Stomach (tissue), 19 donors: ENCODE data around the gene ARHGAP10. TPM values are rescaled to one million over a fixed set of nuclear protein-coding genes. Genes with fewer than 3 reads are reported as not detected.

Experiments used
- DNase-seq, 2 donors: peaks; one replicate each; pipeline versions ENCODE4 v3.0.0 to v3.0.0-alpha.2; 2013 to 2019
- H3K27ac ChIP-seq, 5 donors: fragments of 200-600 bp in 4 of 5; sonication (generic) in 4 of 5; one replicate each; pipeline ENCODE4 v1.5.1; 2013 to 2019; ENCODE audit warnings: mild to moderate bottlenecking in 1 of 5, moderate library complexity in 1 of 5
- H3K27me3 ChIP-seq, 3 donors: fragments of 200-600 bp; sonication (generic); one replicate each; pipeline ENCODE4 v1.5.1; 2017 to 2019; ENCODE audit warnings: mixed run types in 1 of 3
- H3K36me3 ChIP-seq, 4 donors: fragments of 200-600 bp; sonication (generic); 1 replicate in 3 of 4; 2 replicates in 1 of 4; pipeline ENCODE4 v1.5.1; 2016 to 2019
- H3K4me1 ChIP-seq, 4 donors: fragments of 200-600 bp; sonication (generic); one replicate each; pipeline ENCODE4 v1.5.1; 2016 to 2019
- H3K4me3 ChIP-seq, 4 donors: fragments of 200-600 bp; sonication (generic) in 3 of 4; one replicate each; pipeline ENCODE4 v1.5.1; 2016 to 2019; ENCODE audit warnings: mild to moderate bottlenecking in 1 of 4
- H3K9me3 ChIP-seq, 4 donors: fragments of 200-600 bp; sonication (generic); one replicate each; pipeline ENCODE4 v1.5.1; 2016 to 2019
- CTCF ChIP-seq, 7 experiments: fragments of 450-650 bp in 4 of 7; fragments of 200-600 bp in 3 of 7; sonication (generic) in 3 of 7; IDR thresholded peaks; one replicate each; pipeline ENCODE4 v1.5.1; 2016 to 2019; ENCODE audit warnings: antibody characterized with exemption in 7 of 7, control low read depth in 2 of 7, mild to moderate bottlenecking in 1 of 7
- EP300 ChIP-seq: sonication (generic); formaldehyde crosslinking; IDR thresholded peaks from one replicate; pipeline ENCODE4 v1.6.1; 2017; ENCODE audit warnings: antibody characterized with exemption
- POLR2A ChIP-seq, 4 donors: fragments of 450-650 bp; IDR thresholded peaks; one replicate each; pipeline ENCODE4 v1.6.1; 2016; ENCODE audit warnings: antibody characterized with exemption in 4 of 4, control low read depth in 2 of 4, mild to moderate bottlenecking in 1 of 4, moderate library complexity in 1 of 4
- POLR2AphosphoS5 ChIP-seq, 3 donors: sonication (generic); formaldehyde crosslinking; IDR thresholded peaks; one replicate each; pipeline ENCODE4 v1.6.1; 2016; ENCODE audit warnings: antibody characterized with exemption in 3 of 3
- WGBS, 5 donors: extraction: QIAGEN DNeasy Blood & Tissue Kit in 3 of 5; methylation state at CpG; one replicate each; pipeline versions ENCODE4 v1.1.5 to v1.1.7; 2013 to 2018; 5-methylcytosine and 5-hydroxymethylcytosine counted together
- intact Hi-C: fragments of 100-400 bp; cut with DNase I; formaldehyde crosslinking; loops from one replicate; pipeline ENCODE4 v1.15.1; 2023; ENCODE audit warnings: low total_unique reads
- long read RNA-seq, 10 donors: transcript quantifications; one replicate each; lab custom pipeline, GENCODE V29; 2026
- polyA plus RNA-seq, 3 donors: library from polyadenylated mRNA; stranded (reverse); fragments of 200-250 nt; gene quantifications; one replicate each; pipeline ENCODE4 v1.2.3, GENCODE V29; 2013
- total RNA-seq, 5 donors: library from RNA; depleted of rRNA; stranded (reverse); fragments of >200 nt; gene quantifications; one replicate each; pipeline versions ENCODE4 v1.1.0 to v1.2.3, GENCODE V29; 2014 to 2016
- donor health status: healthy with polysubstance abuse.
- donor health status: Bipolar disorder and iron deficiency.
- donor health status: healthy.

The ARHGAP10 gene, protein sequence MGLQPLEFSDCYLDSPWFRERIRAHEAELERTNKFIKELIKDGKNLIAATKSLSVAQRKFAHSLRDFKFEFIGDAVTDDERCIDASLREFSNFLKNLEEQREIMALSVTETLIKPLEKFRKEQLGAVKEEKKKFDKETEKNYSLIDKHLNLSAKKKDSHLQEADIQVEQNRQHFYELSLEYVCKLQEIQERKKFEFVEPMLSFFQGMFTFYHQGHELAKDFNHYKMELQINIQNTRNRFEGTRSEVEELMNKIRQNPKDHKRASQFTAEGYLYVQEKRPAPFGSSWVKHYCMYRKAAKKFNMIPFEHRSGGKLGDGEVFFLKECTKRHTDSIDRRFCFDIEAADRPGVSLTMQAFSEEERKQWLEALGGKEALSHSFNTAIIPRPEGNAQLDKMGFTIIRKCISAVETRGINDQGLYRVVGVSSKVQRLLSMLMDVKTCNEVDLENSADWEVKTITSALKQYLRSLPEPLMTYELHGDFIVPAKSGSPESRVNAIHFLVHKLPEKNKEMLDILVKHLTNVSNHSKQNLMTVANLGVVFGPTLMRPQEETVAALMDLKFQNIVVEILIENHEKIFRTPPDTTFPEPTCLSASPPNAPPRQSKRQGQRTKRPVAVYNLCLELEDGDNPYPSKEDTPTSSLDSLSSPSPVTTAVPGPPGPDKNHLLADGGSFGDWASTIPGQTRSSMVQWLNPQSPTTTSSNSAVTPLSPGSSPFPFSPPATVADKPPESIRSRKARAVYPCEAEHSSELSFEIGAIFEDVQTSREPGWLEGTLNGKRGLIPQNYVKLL
- total RNA-seq (100 to 1,000 TPM in 1 of 5 donors, 10 to 100 TPM in 4; 36.1 to 117 (median 51.9) TPM), polyA plus RNA-seq (10 to 100 TPM; 18.1 to 27.2 (median 22.0) TPM)
- long read RNA-seq, donor 1, partial matches to known transcripts = 0 of 1 reads
- long read RNA-seq, donor 1, other reads (novel, unspliced or antisense) = 0 of 1 reads
- long read RNA-seq, donor 2, partial matches to known transcripts = 0 of 3 reads
- long read RNA-seq, donor 2, other reads (novel, unspliced or antisense) = 0 of 3 reads
- long read RNA-seq, donor 3, partial matches to known transcripts = 9 of 12 reads
- long read RNA-seq, donor 3, other reads (novel, unspliced or antisense) = 0 of 12 reads
- long read RNA-seq, donor 4 = 0 reads
- long read RNA-seq, donor 5, partial matches to known transcripts = 9 of 9 reads
- long read RNA-seq, donor 5, other reads (novel, unspliced or antisense) = 0 of 9 reads
- long read RNA-seq, donor 6, partial matches to known transcripts = 15 of 20 reads
- long read RNA-seq, donor 6, other reads (novel, unspliced or antisense) = 0 of 20 reads
- long read RNA-seq, donor 7, partial matches to known transcripts = 0 of 2 reads
- long read RNA-seq, donor 7, other reads (novel, unspliced or antisense) = 0 of 2 reads
- long read RNA-seq, donor 8, partial matches to known transcripts = 13 of 16 reads
- long read RNA-seq, donor 8, other reads (novel, unspliced or antisense) = 0 of 16 reads
- long read RNA-seq, donor 9, partial matches to known transcripts = 6 of 6 reads
- long read RNA-seq, donor 9, other reads (novel, unspliced or antisense) = 0 of 6 reads
- long read RNA-seq, donor 10 = 0 reads

GRCh38 chr4:147731580-147732517 lies at the start of gene ARHGAP10:
Gene ARHGAP10, plus strand, starts transcription at chr4:147732088. Its CDS starts 214 bp downstream, at chr4:147732302.
- Histone ChIP-seq H3K4me1 (peaks cover 27 to 50% (median 41%) of the 10 kb centered on the region in 4 donors), H3K9me3 (no peaks in the 10 kb centered on the region), H3K36me3 (no peaks in the 10 kb centered on the region), H3K27ac (peak within 1 kb of the TSS; percentile 92 to 96 (median 92)), H3K4me3 (peak within 1 kb of the TSS; percentile 71 to 91 (median 82)), H3K27me3 (no peaks in the 10 kb centered on the region)
- no peak for TF ChIP-seq POLR2A (IDR thresholded peaks at IDR 0.05)
- peak in 1 of 3 donors; percentile 26 for TF ChIP-seq POLR2AphosphoS5 (IDR thresholded peaks at IDR 0.05)
- TF ChIP-seq CTCF (IDR thresholded peaks at IDR 0.05) = no peak
- no peak for TF ChIP-seq EP300
- intact Hi-C loops = no loop called here
- DNase-seq = peak; percentile 73 to 90
- WGBS, 5 donors = 0 to 1% (median 1%) methylated on average over 39 to 105 of the region's 106 CpGs

DNA sequence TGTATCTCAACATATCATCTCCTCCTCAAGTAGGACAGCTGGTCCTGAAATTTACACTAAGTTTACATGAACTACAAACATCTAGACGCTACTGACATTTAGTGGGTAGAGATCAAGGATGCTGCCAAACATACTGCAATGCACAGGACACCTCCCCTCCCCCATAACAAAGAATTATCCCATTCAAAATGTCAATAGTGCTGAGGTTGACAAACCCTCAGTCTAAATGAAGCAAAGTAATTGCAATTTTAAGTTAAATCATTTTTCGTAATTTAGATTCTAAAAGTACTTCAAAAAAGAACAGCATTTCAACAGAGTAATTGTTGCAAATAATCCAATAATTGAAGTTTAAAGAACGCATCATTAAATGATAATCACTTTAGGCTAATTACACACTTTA lies 49.1 kb upstream of the ARHGAP10 start:
- DNase-seq = peak in 1 of 2 donors; percentile 16
- Histone ChIP-seq H3K4me3 (peak overlapping the region; percentile 56 to 87 (median 72)), H3K27ac (peak overlapping the region in 3 of 5 donors; percentile 88 to 95 (median 91)), H3K9me3 (no peaks in the 10 kb centered on the region), H3K27me3 (no peaks in the 10 kb centered on the region), H3K4me1 (peaks cover 8 to 37% (median 27%) of the 10 kb centered on the region in 4 donors), H3K36me3 (peaks cover 0 to 23% (median 19%) of the 10 kb centered on the region in 4 donors)
- intact Hi-C loops = no loop called here
- 41 to 65% (median 53%) methylated on average over 3 of the region's 3 CpGs for WGBS, 5 donors
- TF ChIP-seq POLR2AphosphoS5 (IDR thresholded peaks at IDR 0.05) = no peak
- TF ChIP-seq POLR2A (IDR thresholded peaks at IDR 0.05) = no peak
- no peak for TF ChIP-seq EP300

GRCh38 chr4:147683188-147683591 lies 48.7 kb upstream of the ARHGAP10 start:
- TF ChIP-seq POLR2AphosphoS5 (IDR thresholded peaks at IDR 0.05) (peak; percentile 50 to 59 (median 57)), EP300 (no peak)
- intact Hi-C loops = no loop called here
- no peaks in the 10 kb centered on the region for H3K9me3 ChIP-seq
- peak overlapping the region; percentile 56 to 87 (median 72) for H3K4me3 ChIP-seq
- WGBS, 5 donors = 1 to 4% (median 2%) methylated on average over 10 of the region's 10 CpGs
- H3K4me1 ChIP-seq = peaks cover 8 to 37% (median 27%) of the 10 kb centered on the region in 4 donors
- H3K36me3 ChIP-seq = peaks cover 0 to 19% (median 17%) of the 10 kb centered on the region in 4 donors
- peak in 1 of 2 donors; percentile 67 for DNase-seq
- H3K27me3 ChIP-seq = no peaks in the 10 kb centered on the region
- H3K27ac ChIP-seq = peak overlapping the region; percentile 88 to 95 (median 91)
